Nephron progenitor cell (in vitro differentiated cells): ENCODE data around the gene CD53.

Experiments
- DNase-seq: peaks from one replicate; pipeline ENCODE4 v3.0.0; 2021
- H3K27ac Mint-ChIP-seq: 2 replicates; pipeline ENCODE4 v1.8.0; 2021; ENCODE audit warnings: mild to moderate bottlenecking, moderate library complexity, mixed read lengths
- H3K27me3 Mint-ChIP-seq: 2 replicates; pipeline ENCODE4 v1.8.0; 2021; ENCODE audit warnings: mild to moderate bottlenecking, low read depth, mixed read lengths; ENCODE audit not compliant: poor library complexity
- H3K36me3 Mint-ChIP-seq: 2 replicates; pipeline ENCODE4 v1.8.0; 2021; ENCODE audit warnings: low read depth, mixed read lengths
- H3K4me1 Mint-ChIP-seq: 2 replicates; pipeline ENCODE4 v1.8.0; 2021; ENCODE audit warnings: mixed read lengths
- H3K4me3 Mint-ChIP-seq: 2 replicates; pipeline ENCODE4 v1.8.0; 2021; ENCODE audit warnings: mild to moderate bottlenecking, moderate library complexity, mixed read lengths
- H3K9me3 Mint-ChIP-seq: 2 replicates; pipeline ENCODE4 v1.8.0; 2021; ENCODE audit warnings: mild to moderate bottlenecking, moderate library complexity, mixed read lengths
- TF ChIP-seq, protein P1 (sequence below): fragments of 200-600 bp; sonication (generic); IDR thresholded peaks from 2 replicates; pipeline ENCODE4 v1.5.0; 2021; ENCODE audit warnings: antibody characterized with exemption

The CD53 gene

DNA sequence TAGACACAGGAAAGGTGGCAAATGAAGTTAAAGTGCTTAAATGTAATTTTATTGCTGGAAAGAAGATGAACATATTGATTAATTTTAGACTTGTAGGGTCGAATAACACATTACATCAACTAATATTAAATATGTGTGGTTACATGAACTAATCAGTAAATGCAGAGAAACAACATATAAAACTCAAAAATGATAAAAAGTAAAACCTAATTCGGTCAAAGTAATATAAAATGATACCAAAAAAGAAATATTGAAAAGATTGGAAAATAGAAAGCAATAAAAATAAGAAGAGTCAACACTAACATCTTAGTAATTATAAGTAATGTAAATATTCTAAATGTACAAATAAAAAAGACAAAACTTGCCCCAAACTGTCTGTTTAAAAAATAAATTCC lies 43.3 kb downstream of the CD53 start:
- no peak overlapping the region for H3K27ac Mint-ChIP-seq
- DNase-seq: no peak
- H3K4me1 Mint-ChIP-seq: no peaks in the 10 kb centered on the region
- no peak overlapping the region for H3K4me3 Mint-ChIP-seq
- TF ChIP-seq, protein P1, sequence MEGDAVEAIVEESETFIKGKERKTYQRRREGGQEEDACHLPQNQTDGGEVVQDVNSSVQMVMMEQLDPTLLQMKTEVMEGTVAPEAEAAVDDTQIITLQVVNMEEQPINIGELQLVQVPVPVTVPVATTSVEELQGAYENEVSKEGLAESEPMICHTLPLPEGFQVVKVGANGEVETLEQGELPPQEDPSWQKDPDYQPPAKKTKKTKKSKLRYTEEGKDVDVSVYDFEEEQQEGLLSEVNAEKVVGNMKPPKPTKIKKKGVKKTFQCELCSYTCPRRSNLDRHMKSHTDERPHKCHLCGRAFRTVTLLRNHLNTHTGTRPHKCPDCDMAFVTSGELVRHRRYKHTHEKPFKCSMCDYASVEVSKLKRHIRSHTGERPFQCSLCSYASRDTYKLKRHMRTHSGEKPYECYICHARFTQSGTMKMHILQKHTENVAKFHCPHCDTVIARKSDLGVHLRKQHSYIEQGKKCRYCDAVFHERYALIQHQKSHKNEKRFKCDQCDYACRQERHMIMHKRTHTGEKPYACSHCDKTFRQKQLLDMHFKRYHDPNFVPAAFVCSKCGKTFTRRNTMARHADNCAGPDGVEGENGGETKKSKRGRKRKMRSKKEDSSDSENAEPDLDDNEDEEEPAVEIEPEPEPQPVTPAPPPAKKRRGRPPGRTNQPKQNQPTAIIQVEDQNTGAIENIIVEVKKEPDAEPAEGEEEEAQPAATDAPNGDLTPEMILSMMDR: no peak
- peaks cover 4% of the 10 kb centered on the region for H3K27me3 Mint-ChIP-seq
- H3K9me3 Mint-ChIP-seq: peaks cover 19% of the 10 kb centered on the region
- no peaks in the 10 kb centered on the region for H3K36me3 Mint-ChIP-seq

DNA sequence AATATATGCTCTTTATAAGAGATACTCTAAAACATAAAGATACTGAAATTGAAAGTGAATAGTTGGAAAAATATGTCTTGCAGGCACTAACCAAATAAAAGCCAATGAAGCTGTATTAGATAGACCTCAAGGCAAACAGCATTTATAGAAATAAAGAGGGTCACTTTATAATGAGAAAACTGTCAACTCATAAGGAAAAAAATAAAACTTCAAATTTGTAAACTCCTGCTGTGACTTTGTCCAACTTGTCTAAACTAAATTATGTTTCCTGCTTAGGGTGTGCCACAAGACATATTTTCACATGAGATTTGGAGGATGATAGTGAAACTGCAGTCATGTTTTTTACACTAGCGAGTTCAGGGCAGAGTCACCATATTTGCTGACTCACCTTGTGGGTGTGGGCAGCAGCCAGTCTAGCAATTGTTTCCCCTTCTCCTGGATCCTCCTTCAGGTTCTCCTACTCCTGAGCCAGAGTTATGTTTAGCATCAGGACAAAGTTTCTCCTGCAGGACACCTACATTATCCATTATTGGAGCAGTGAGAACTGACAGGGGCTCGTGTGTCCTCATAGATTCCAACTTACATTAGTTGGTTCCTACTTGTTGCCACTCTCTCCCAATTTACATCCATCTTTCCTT lies 43.8 kb downstream of the CD53 start:
- Mint-ChIP-seq H3K27me3 (peaks cover 4% of the 10 kb centered on the region), H3K27ac (no peak overlapping the region), H3K36me3 (no peaks in the 10 kb centered on the region), H3K9me3 (peaks cover 17% of the 10 kb centered on the region), H3K4me1 (no peaks in the 10 kb centered on the region), H3K4me3 (no peak overlapping the region)
- TF ChIP-seq, protein P1: no peak
- DNase-seq: no peak

DNA sequence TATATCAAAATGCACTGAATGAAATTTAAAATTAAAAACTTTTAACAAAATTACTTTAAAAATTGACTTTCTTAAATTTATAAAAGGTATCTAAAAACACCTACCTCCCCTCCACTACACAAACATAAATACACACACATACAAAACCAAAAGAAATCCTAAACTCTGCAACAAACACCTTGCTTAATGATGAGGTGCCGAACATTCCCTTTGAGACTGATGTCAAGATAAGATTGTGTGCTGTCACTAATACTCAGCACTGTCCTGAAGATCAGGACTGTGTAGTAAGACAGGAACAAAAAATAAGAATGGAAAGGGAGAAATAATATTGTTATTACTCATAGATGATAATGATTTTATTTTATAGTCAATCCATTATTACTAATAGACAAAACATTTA lies 45.1 kb downstream of the CD53 start:
- Mint-ChIP-seq H3K27ac (no peak overlapping the region), H3K27me3 (peaks cover 4% of the 10 kb centered on the region)

DNA sequence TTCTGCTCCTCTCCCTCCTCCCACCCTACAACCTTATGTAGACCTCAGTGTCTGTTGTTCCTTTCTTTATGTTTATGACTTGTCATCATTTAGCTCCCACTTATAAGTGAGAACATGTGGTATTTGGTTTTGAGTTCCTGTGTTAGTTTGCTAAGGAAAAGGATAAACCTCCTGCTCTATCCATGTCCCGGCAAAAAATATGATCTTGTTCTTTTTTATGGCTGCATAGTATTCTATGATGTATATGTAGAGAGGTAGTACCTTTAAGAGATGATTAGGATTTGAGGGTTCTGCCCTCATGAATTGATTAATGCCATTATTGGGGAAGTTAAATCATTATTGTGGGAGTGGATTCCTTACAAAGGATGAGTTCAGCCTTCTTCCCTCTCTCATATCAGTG lies 49.0 kb downstream of the CD53 start:
- no peak for DNase-seq
- peaks cover 4% of the 10 kb centered on the region for H3K27me3 Mint-ChIP-seq
- peaks cover 13% of the 10 kb centered on the region for H3K9me3 Mint-ChIP-seq
- H3K4me3 Mint-ChIP-seq: no peak overlapping the region
- no peaks in the 10 kb centered on the region for H3K36me3 Mint-ChIP-seq
- no peak overlapping the region for H3K27ac Mint-ChIP-seq
- TF ChIP-seq, protein P1: no peak
- H3K4me1 Mint-ChIP-seq: no peaks in the 10 kb centered on the region

More for the DNA sequence above, 45.1 kb downstream of the CD53 start:
- Mint-ChIP-seq H3K9me3 (peaks cover 17% of the 10 kb centered on the region), H3K4me3 (no peak overlapping the region), H3K36me3 (no peaks in the 10 kb centered on the region), H3K4me1 (no peaks in the 10 kb centered on the region)
- TF ChIP-seq, protein P1: no peak
- DNase-seq: no peak

DNA sequence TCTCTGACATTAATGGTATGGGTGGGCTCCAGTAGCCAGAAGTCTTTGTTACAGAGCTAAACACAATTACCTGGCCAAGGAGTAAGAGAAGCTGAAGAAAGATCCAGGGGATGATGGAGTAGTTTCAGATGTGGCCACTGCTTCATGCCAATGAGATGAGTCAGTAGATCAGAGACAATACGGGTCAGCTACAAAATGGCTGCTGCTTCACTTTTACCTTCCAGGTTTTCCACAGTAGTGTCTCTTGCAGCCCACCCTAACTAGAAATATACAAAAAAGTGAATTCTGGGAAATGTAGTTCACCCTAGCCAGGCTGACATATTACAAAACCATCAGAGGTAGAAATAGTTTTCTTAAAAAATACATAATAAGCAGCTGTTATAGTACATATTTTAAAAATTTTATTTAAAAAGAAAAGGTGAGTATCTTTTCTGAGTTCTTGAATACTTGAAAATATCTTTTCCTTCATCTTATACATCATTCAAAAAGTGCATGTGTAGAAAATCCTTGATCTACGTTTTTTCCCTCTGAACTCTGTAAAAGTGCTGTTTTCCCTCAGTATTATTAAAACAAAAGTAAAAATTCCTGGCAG lies 54.6 kb downstream of the CD53 start:
- Mint-ChIP-seq H3K27ac (no peak overlapping the region), H3K27me3 (no peaks in the 10 kb centered on the region), H3K36me3 (no peaks in the 10 kb centered on the region), H3K4me3 (no peak overlapping the region), H3K4me1 (no peaks in the 10 kb centered on the region), H3K9me3 (peaks cover 27% of the 10 kb centered on the region)
- no peak for DNase-seq
- TF ChIP-seq, protein P1: no peak

DNA sequence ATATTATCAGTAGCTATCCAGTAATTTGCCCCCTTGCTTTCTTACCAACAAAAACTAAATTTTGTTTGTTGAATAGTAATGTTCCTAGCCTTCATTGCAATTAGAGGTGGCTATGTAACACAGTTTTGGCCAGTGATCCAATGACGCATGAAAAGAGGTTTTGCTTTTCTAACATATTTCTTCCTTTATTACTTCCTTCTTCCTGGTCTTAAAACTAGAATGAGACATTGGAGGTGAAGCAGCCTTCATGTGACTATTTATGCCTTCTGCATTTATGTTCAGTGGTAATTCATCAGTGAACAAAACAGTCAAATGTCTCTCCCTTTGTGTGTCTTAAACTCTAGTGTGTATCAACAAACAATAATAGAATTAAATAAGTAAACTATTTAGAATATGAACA lies 55.2 kb downstream of the CD53 start:
- H3K27me3 Mint-ChIP-seq: no peaks in the 10 kb centered on the region
- TF ChIP-seq, protein P1: no peak
- no peaks in the 10 kb centered on the region for H3K36me3 Mint-ChIP-seq
- no peak overlapping the region for H3K4me3 Mint-ChIP-seq
- H3K4me1 Mint-ChIP-seq: no peaks in the 10 kb centered on the region
- peaks cover 29% of the 10 kb centered on the region for H3K9me3 Mint-ChIP-seq
- no peak overlapping the region for H3K27ac Mint-ChIP-seq
- no peak for DNase-seq
